ENCODE data around the gene DLGAP4. TPM values are rescaled to one million over a fixed set of nuclear protein-coding genes. Genes with fewer than 3 reads are reported as not detected.
A peak's percentile ranks its signal among the peaks of the same experiment; 100 is the strongest.

The DLGAP4 gene
- total RNA-seq, 1 experiment from 2014 or later = 40.3 TPM

- Histone ChIP-seq H3K4me2 (ENCODE audit: low read length) (no peak overlapping the region), H3K4me1 (ENCODE audit: control insufficient read depth in 1 of 2, insufficient read depth in 2 of 2, low read length in 2 of 2) (no peaks in the 10 kb centered on the region), H3K9me3 (ENCODE audit: control insufficient read depth in 1 of 2, insufficient read depth in 1 of 2, low read depth in 1 of 2, low read length in 2 of 2) (no peaks in the 10 kb centered on the region), H2AFZ (ENCODE audit: low read depth, low read length, poor library complexity, severe bottlenecking) (no peak overlapping the region), H3K9ac (ENCODE audit: low read length) (no peak overlapping the region), H4K20me1 (ENCODE audit: insufficient read depth) (no peaks in the 10 kb centered on the region), H3K9me2 (ENCODE audit: insufficient read depth) (no peaks in the 10 kb centered on the region), H3K27me3 (ENCODE audit: insufficient read depth, low read length) (no peaks in the 10 kb centered on the region), H3K79me2 (ENCODE audit: insufficient read depth, low read length) (no peaks in the 10 kb centered on the region), H3K4me3 (replicated peaks in 1 of 2; ENCODE audit: low read depth in 1 of 2, low read length in 2 of 2) (no peak overlapping the region), H3K36me3 (ENCODE audit: control insufficient read depth in 1 of 2, insufficient read depth in 2 of 2, low read length in 2 of 2) (peaks cover 0 to 5% of the 10 kb centered on the region in 2 experiments; a peak in 1 of 4 replicates), H3K27ac (ENCODE audit: low read depth, low read length) (no peak overlapping the region)
- ChIA-PET CTCF (no interaction called here), RAD21 (ENCODE audit: low non-redundant PET in 1 of 2, low total read pairs in 2 of 2, uncharacterized antibody in 2 of 2, unreplicated experiment in 2 of 2) (no interaction called here), POLR2A (no interaction called here)
- intact Hi-C loops (cut with micrococcal nuclease) = no loop called here
- DNase-seq (ENCODE audit: low read depth, low spot score) = no peak
- TF ChIP-seq EZH2 (IDR thresholded peaks at IDR 0.05) (no peak), ATF3 (IDR thresholded peaks at IDR 0.05) (no peak), CTCF (IDR thresholded peaks at IDR 0.05 in 2 of 3, conservative IDR thresholded peaks at IDR 0.05 in 1 of 3; ENCODE audit: borderline replicate concordance in 1 of 3, insufficient read depth in 1 of 3, low read depth in 2 of 3, low read length in 2 of 3) (no peak), SRF (IDR thresholded peaks at IDR 0.05; ENCODE audit: low read depth) (no peak), EGR1 (IDR thresholded peaks at IDR 0.05; ENCODE audit: low read depth) (no peak), ZFX (IDR thresholded peaks at IDR 0.05) (no peak)
- BruUV-seq (replicated peaks) = no TSS peak
- no peak for ATAC-seq
Measured at GRCh38 chr20:36549628-36549941, 243.4 kb downstream of the DLGAP4 start.

GRCh38 chr20:36549942-36550789, 244.0 kb downstream of the DLGAP4 start:
- no peaks in the 10 kb centered on the region for H3K9me2 ChIP-seq (ENCODE audit: insufficient read depth)
- ChIA-PET CTCF (no interaction called here), RAD21 (ENCODE audit: low non-redundant PET in 1 of 2, low total read pairs in 2 of 2, uncharacterized antibody in 2 of 2, unreplicated experiment in 2 of 2) (no interaction called here), POLR2A (no interaction called here)
- H3K79me2 ChIP-seq (ENCODE audit: insufficient read depth, low read length) = no peaks in the 10 kb centered on the region
- no peak overlapping the region for H3K4me2 ChIP-seq (ENCODE audit: low read length)
- H3K4me1 ChIP-seq (ENCODE audit: control insufficient read depth in 1 of 2, insufficient read depth in 2 of 2, low read length in 2 of 2) = no peaks in the 10 kb centered on the region
- intact Hi-C loops (cut with micrococcal nuclease) = no loop called here
- no peak overlapping the region for H3K9ac ChIP-seq (ENCODE audit: low read length)
- peak; percentile 18; the same call in 1 of the 2 replicates for ATAC-seq
- H4K20me1 ChIP-seq (ENCODE audit: insufficient read depth) = no peaks in the 10 kb centered on the region
- no peaks in the 10 kb centered on the region for H3K9me3 ChIP-seq (ENCODE audit: control insufficient read depth in 1 of 2, insufficient read depth in 1 of 2, low read depth in 1 of 2, low read length in 2 of 2)
- BruUV-seq (replicated peaks) = no TSS peak
- H3K36me3 ChIP-seq (ENCODE audit: control insufficient read depth in 1 of 2, insufficient read depth in 2 of 2, low read length in 2 of 2) = peaks cover 0 to 5% of the 10 kb centered on the region in 2 experiments; a peak in 1 of 4 replicates
- H2AFZ ChIP-seq (ENCODE audit: low read depth, low read length, poor library complexity, severe bottlenecking) = no peak overlapping the region
- H3K27ac ChIP-seq (ENCODE audit: low read depth, low read length) = no peak overlapping the region
- no peak for DNase-seq (ENCODE audit: low read depth, low spot score)
- no peaks in the 10 kb centered on the region; the same call in 1 of the 2 replicates for H3K27me3 ChIP-seq (ENCODE audit: insufficient read depth, low read length)
- no peak overlapping the region for H3K4me3 ChIP-seq (replicated peaks in 1 of 2; ENCODE audit: low read depth in 1 of 2, low read length in 2 of 2)
- TF ChIP-seq FOSL1 (IDR thresholded peaks at IDR 0.05; ENCODE audit: low read depth) = no peak
- no peak for TF ChIP-seq ZBTB33 (IDR thresholded peaks at IDR 0.05; ENCODE audit: extremely low read depth, insufficient replicate concordance, low read length)
- TF ChIP-seq POLR2A (IDR thresholded peaks at IDR 0.05; ENCODE audit: borderline replicate concordance, extremely low read depth, insufficient read depth, insufficient read length) = no peak
- no peak for TF ChIP-seq CEBPB (IDR thresholded peaks at IDR 0.05; ENCODE audit: low read depth)
- no peak for TF ChIP-seq ATF3 (IDR thresholded peaks at IDR 0.05)
- no peak for TF ChIP-seq TCF7L2 (IDR thresholded peaks at IDR 0.05; ENCODE audit: borderline replicate concordance, extremely low read depth, insufficient read depth, insufficient read length)
- TF ChIP-seq CTCF (IDR thresholded peaks at IDR 0.05 in 2 of 3, conservative IDR thresholded peaks at IDR 0.05 in 1 of 3; ENCODE audit: borderline replicate concordance in 1 of 3, insufficient read depth in 1 of 3, low read depth in 2 of 3, low read length in 2 of 3) = no peak
- TF ChIP-seq EZH2 (IDR thresholded peaks at IDR 0.05) = no peak
